Heart left ventricle (tissue), 13 donors: ENCODE measurements around the gene PGC.

Experiments
- POLR2A ChIP-seq, 2 donors: fragments of 450-650 bp; IDR thresholded peaks; one replicate each; pipeline ENCODE4 v1.6.1; 2017; ENCODE audit warnings: antibody characterized with exemption in 2 of 2, mild to moderate bottlenecking in 2 of 2, moderate library complexity in 2 of 2
- TF ChIP-seq, protein P1 (sequence below), 12 donors: fragments of 200-600 bp; sonication (generic) in 4 of 12; IDR thresholded peaks; one replicate each; pipeline versions ENCODE4 v1.5.0 to v1.8.0; 2018 to 2022; ENCODE audit warnings: antibody characterized with exemption in 12 of 12, mild to moderate bottlenecking in 5 of 12
- donor health status: ischemic (EF 13 %, LVEDD 7.1; RV severe dilation, severe dysfunction).
- donor health status: DM: no; HTN: yes; CAD: no.
- donor health status: DM: no; HTN: no; CAD: no.
- donor health status: ischemic (EF 25% LVEDD 6.9; RV normal size, moderate dysfunction).
- donor health status: ischemic (EF 25% LVEDD 5.7; RV mildly dilated, moderate dysfunction).
- donor health status: ischemic (EF 35%, LVEDD 5.7; RV mildly dilated, moderate dysfunction).
- donor health status: nonischemic (EF 11% LVEDD 7.7; RV severe dilation, severe dysfunction).
- donor health status: DM: yes; HTN: yes; CAD: no.
- donor health status: PGD.
- donor health status: ischemic (EF 29% LVEDD 5.4; RV normal size, mild dysfunction).
- donor health status: nonischemic (EF 23%, LVEDD 6.1; RV moderate dilation, normal function).

DNA sequence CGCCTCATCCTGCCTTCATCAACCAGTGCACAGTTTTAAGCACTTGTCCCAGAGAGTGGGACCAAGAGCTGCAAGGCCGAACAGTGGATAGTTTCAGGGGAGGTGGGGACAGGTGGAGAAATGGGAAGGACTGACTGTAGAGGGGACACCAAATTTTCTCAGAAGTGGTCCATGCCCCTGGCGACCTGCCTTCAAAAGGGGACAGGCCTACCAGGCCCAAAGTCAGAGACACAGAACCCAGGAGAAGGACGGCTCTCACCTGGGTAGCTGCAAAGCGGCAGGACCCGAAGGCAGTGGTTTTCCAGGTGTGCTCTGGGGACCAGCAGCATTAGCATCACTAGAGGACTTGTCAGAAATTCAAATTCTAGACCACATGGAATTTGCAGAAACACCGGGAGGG lies 17.6 kb downstream of the PGC start:
- TF ChIP-seq, protein P1, sequence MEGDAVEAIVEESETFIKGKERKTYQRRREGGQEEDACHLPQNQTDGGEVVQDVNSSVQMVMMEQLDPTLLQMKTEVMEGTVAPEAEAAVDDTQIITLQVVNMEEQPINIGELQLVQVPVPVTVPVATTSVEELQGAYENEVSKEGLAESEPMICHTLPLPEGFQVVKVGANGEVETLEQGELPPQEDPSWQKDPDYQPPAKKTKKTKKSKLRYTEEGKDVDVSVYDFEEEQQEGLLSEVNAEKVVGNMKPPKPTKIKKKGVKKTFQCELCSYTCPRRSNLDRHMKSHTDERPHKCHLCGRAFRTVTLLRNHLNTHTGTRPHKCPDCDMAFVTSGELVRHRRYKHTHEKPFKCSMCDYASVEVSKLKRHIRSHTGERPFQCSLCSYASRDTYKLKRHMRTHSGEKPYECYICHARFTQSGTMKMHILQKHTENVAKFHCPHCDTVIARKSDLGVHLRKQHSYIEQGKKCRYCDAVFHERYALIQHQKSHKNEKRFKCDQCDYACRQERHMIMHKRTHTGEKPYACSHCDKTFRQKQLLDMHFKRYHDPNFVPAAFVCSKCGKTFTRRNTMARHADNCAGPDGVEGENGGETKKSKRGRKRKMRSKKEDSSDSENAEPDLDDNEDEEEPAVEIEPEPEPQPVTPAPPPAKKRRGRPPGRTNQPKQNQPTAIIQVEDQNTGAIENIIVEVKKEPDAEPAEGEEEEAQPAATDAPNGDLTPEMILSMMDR (IDR thresholded peaks at IDR 0.05), result no peak
- no peak for TF ChIP-seq POLR2A (IDR thresholded peaks at IDR 0.05)
